HG03064 (cell line): Measurements from ENCODE around the gene POLR2A.
A peak's percentile ranks its signal among the peaks of the same experiment; 100 is the strongest.
"Not testable (repeated sequence)": the region's sequence is repeated elsewhere in the genome, so short reads cannot be mapped to it uniquely, and the experiment has no call there.

Source experiments
- ATAC-seq: cut with Tn5 transposase; IDR thresholded peaks from one replicate; pipeline ENCODE4 v1.9.1; 2021; ENCODE audit warnings: low read depth; ENCODE audit not compliant: unreplicated experiment

The POLR2A gene

DNA sequence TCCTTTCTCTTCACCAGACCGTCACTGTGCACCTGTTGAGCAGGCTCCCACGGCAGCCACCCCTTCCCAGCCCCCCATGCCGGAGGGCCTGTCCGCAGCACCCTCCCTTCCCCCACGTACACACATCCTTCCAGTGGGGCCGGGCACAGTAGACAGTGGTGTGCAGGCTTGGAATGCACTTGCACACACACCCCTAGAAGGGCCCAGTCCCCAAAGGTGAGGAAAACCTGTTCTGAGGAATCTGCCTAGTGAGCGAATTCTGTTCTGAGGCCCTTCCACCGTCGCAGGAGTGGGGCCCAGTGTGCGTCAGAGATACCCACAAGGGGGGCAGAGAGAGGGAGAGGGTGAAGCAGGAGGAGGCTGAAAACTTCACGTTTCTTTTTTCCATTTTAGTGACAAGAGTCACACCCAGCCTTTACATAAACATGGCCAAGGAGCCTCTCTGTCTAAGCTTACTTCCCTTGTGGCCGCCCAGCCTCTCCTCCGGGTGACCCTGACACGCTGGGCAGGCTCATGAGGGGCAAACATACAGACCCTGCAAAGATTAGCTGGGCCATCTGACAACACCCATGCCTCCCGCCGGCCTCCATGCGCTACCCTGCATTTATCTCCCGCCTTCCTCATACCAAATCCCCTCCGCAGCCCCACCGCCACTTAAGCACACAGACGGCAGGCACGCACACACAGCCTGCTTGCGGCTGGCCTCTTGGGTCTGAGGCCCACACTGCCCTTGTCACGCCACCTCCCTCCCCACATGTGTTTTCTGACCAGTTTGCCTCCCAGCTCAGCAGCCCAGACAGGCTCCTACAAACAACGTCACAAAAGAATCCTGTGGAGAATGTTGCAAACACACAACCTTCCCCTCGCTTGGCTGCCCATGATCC, 6.5 kb upstream of the POLR2A start:
- no peak for ATAC-seq

- no peak for ATAC-seq
These were observed 5.6 kb upstream of the POLR2A start for GRCh38 chr17:7478276-7479212.

- no peak for ATAC-seq
These were observed 4.7 kb upstream of the POLR2A start, which contains the start of gene ZBTB4 for GRCh38 chr17:7479213-7480088. Gene ZBTB4 (minus strand): TSS chr17:7479631. CDS start chr17:7466801, 12,830 bp downstream.

DNA sequence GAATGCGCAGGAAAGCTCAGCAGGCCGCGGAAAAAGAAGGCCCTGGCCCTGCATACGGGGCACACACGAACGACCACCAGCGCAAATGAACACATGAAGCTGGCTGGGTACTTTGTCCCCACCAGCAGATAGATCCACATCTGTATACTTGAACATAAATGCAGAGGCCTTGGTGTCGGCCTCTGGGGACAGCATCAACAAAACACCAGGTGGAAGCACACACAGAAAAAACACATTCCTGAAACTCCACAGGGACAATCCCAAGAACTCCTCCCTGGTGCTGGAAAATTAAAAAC, 4.1 kb upstream of the POLR2A start:
- ATAC-seq = no peak

- ATAC-seq = not testable (repeated sequence)
These were observed 2.9 kb upstream of the POLR2A start, which contains the start of gene SLC35G6 for GRCh38 chr17:7481275-7481674. Gene SLC35G6 (plus strand): TSS chr17:7481446. CDS start chr17:7481517, 71 bp downstream.

DNA sequence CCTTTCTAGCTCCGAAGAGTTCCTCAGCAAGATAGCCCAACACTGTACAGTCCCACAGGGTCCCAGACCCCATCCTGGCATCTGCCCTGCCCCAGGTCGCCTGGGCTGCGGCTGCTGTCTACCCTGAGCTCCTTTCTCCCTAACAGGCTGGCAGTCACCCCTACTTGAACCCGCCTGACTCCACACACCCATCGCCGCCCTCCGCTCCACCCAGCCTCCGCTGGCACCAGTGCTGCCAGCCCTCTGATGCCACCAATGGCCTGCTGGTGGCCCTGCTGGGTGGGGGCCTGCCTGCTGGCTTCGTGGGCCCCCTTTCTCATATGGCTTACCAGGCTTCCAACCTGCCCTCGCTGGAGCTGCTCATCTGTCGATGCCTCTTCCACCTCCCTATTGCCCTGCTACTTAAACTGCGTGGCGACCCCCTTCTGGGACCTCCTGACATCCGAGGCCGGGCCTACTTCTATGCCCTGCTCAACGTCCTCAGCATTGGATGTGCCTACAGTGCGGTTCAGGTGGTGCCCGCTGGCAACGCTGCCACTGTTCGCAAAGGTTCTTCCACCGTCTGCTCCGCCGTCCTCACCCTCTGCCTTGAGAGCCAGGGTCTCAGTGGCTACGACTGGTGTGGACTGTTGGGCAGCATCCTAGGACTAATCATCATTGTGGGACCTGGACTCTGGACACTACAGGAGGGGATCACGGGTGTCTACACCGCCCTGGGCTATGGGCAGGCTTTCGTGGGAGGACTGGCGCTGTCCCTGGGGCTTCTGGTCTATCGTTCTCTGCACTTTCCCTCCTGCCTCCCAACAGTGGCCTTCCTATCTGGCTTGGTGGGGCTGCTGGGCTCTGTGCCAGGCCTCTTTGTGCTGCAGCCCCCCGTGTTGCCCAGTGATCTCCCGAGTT, 2.1 kb upstream of the POLR2A start:
- ATAC-seq = not testable (repeated sequence)

- not testable (repeated sequence) for ATAC-seq
These were observed 1.5 kb upstream of the POLR2A start for GRCh38 chr17:7482742-7483088.

- peak; percentile 29 for ATAC-seq
These were observed 705 bp upstream of the POLR2A start for GRCh38 chr17:7483255-7484066.

GRCh38 chr17:7484919-7485377, 782 bp downstream of the POLR2A start:
- no peak for ATAC-seq

DNA sequence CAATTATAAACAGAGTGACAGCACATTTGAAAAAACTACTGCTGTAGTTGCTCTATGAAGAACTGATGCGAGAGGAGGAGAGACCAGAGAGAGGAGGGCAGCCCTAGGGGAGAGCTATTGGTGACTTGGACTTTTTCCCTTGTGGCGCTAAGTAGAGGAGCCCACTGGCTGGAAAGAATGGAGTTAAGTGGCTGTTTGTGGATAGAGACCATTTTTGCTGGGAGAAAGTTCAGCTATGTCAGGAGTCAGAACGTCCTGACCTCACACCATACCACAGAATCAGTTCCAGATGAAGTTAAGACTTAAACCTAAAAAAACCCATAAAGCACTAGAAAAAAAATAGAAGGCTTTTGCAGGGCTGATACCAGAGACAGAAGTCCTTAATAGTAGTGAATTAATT, 2.0 kb downstream of the POLR2A start:
- no peak for ATAC-seq

DNA sequence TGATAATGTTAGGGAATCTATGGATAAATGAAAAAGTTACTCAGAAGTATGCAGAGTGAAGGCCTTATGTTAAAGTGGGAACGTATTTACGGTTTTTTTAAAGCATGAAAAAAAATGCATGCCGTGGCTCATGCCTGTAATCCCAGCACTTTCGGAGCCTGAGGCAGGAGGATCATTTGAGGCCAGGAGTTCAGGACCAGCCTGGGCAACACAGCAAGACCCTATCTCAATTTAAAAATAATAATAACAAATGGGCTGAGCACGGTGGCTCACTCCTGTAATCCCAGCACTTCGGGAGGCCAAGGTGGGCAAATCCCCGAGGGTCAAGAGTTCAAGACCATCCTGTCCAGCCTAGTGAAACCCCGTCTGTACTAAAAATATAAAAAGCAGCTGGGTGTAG, 6.0 kb downstream of the POLR2A start:
- ATAC-seq = no peak

GRCh38 chr17:7491583-7491982, 7.4 kb downstream of the POLR2A start:
- no peak for ATAC-seq

DNA sequence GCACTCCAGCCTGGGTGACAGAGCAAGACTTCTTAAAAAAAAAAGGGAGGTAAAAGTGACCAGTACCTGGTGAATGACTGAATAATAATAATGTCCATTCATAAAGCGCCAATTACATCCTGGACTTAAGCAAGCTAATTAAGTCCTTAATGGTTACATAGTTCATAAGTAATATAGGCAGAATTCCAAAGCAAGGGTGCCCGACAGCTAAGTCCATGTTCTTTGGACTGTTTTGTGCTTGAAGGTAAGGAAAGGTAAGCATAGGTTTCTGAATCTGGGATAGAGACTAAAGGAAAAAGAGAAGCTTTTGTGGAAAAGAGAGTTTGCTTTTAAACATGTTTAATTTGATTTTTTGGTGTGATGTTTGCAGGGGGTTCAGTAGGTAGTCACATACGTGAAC, 9.8 kb downstream of the POLR2A start:
- ATAC-seq = no peak

DNA sequence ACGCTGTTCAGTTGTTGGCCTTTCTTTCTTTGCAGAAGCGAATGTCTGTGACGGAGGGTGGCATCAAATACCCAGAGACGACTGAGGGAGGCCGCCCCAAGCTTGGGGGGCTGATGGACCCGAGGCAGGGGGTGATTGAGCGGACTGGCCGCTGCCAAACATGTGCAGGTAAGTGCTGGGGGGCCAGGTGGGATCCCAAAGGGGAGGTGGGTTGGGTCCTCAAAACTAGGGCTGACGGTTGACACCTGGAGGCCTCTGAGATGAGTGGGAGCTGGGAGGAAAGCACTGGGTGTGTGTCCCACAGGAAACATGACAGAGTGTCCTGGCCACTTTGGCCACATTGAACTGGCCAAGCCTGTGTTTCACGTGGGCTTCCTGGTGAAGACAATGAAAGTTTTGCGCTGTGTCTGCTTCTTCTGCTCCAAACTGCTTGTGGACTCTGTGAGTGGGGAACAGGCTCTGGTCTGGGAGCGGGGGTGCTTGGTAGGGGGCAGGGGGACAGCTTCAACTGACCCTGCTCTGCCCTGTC, 11.8 kb downstream of the POLR2A start:
- no peak for ATAC-seq

GRCh38 chr17:7496470-7497183, 12.5 kb downstream of the POLR2A start:
- no peak for ATAC-seq

DNA sequence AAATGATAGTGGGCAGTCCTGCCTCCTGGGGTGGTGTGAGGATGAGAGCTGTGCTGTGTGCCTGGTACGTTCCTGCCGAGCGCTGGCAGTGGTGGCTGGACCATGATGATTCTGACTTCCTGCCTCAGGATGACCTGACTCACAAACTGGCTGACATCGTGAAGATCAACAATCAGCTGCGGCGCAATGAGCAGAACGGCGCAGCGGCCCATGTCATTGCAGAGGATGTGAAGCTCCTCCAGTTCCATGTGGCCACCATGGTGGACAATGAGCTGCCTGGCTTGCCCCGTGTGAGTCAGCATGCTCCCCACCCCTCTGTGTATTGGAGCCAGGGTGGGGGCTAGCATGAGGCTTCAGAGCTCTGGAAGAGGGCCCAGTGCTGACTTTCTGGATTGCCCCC, 13.1 kb downstream of the POLR2A start:
- ATAC-seq = no peak

DNA sequence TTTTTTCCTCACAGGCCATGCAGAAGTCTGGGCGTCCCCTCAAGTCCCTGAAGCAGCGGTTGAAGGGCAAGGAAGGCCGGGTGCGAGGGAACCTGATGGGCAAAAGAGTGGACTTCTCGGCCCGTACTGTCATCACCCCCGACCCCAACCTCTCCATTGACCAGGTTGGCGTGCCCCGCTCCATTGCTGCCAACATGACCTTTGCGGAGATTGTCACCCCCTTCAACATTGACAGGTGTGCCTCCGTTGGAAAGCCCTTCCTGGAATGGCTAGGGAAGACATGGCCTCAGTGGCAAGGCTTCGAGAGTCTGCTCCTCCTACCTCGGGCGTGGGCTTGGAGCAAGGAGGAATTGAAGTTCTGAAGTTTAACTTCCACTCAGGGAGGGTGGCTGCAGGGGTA, 13.5 kb downstream of the POLR2A start:
- ATAC-seq = no peak

GRCh38 chr17:7499161-7499560, 15.0 kb downstream of the POLR2A start:
- no peak for ATAC-seq
